PC-3 (cell line): ENCODE measurements around the gene TOMM22. TPM values are rescaled to one million over a fixed set of nuclear protein-coding genes. Genes with fewer than 3 reads are reported as not detected.

Source experiments
- ATAC-seq: fragments of 200-7000 bp; cut with Tn5 transposase; 2 replicates; pipeline ENCODE4 v1.9.1; 2020; ENCODE audit warnings: mild to moderate bottlenecking, moderate library complexity
- BruUV-seq: library from RNA; stranded (reverse); fragments of 400-500 nt; replicated peaks from 2 replicates; lab custom pipeline; 2021; lab: Mats Ljungman, UMichigan
- CTCF ChIA-PET: fragments of 300-600 bp; sonication (Branson Sonifier 250); formaldehyde crosslinking; loops from one replicate; lab custom pipeline; 2022; ENCODE audit warnings: antibody characterized with exemption; lab: Charles Lee
- POLR2A ChIA-PET: fragments of 300-600 bp; sonication (Branson Sonifier 250); formaldehyde crosslinking; loops from one replicate; lab custom pipeline; 2022; ENCODE audit warnings: antibody characterized with exemption; ENCODE audit not compliant: unreplicated experiment; lab: Charles Lee
- DNase-seq: peaks from one replicate; pipeline ENCODE4 v3.0.0-alpha.2; 2015
- H2AFZ ChIP-seq: fragments of 300-600 bp; sonication (generic); 2 replicates; pipeline ENCODE4 v1.6.0; 2016; ENCODE audit warnings: antibody characterized with exemption, low read length
- H3F3A ChIP-seq: fragments of 300-600 bp; sonication (generic); one replicate; pipeline ENCODE4 v1.6.0; 2017; ENCODE audit warnings: antibody characterized with exemption, low read length, control low read depth, mild to moderate bottlenecking; ENCODE audit not compliant: unreplicated experiment
- H3K27ac ChIP-seq: fragments of 300-600 bp; sonication (generic); 2 replicates; pipeline ENCODE4 v1.5.1; 2016; ENCODE audit warnings: mild to moderate bottlenecking, low read length
- H3K27me3 ChIP-seq: fragments of 300-600 bp; sonication (generic); 2 replicates; pipeline ENCODE4 v1.6.1; 2016; ENCODE audit warnings: low read length, mixed read lengths
- H3K36me3 ChIP-seq: fragments of 300-600 bp; sonication (generic); 2 replicates; pipeline ENCODE4 v1.6.1; 2016; ENCODE audit warnings: low read depth, mixed run types, low read length, mixed read lengths
- H3K4me1 ChIP-seq: fragments of 300-600 bp; sonication (generic); 2 replicates; pipeline ENCODE4 v1.5.1; 2016; ENCODE audit warnings: low read length; ENCODE audit not compliant: insufficient read depth
- H3K4me2 ChIP-seq: fragments of 300-600 bp; sonication (generic); 2 replicates; pipeline ENCODE4 v1.6.0; 2016; ENCODE audit warnings: low read length
- H3K4me3 ChIP-seq: fragments of 300-600 bp; sonication (generic); 2 replicates; pipeline ENCODE4 v1.5.1; 2016; ENCODE audit warnings: mild to moderate bottlenecking, low read length, mixed read lengths
- H3K79me2 ChIP-seq: fragments of 300-600 bp; sonication (generic); 2 replicates; pipeline ENCODE4 v1.6.1; 2017; ENCODE audit warnings: low read length, mixed read lengths
- H3K9ac ChIP-seq: fragments of 300-600 bp; sonication (generic); 2 replicates; pipeline ENCODE4 v1.6.0; 2016; ENCODE audit warnings: mild to moderate bottlenecking, low read length
- H3K9me2 ChIP-seq: fragments of 300-600 bp; sonication (generic); replicated peaks from 2 replicates; pipeline ENCODE4 v1.6.1; 2016; ENCODE audit warnings: mixed run types, low read length, mixed read lengths
- H3K9me3 ChIP-seq: fragments of 300-600 bp; sonication (generic); 2 replicates; pipeline ENCODE4 v1.6.1; 2016; ENCODE audit warnings: low read length, mixed read lengths
- H4K20me1 ChIP-seq: fragments of 300-600 bp; sonication (generic); 2 replicates; pipeline ENCODE4 v1.6.1; 2016; ENCODE audit warnings: low read length, mixed read lengths
- CTCF ChIP-seq: fragments of 300-600 bp; sonication (generic); conservative IDR thresholded peaks from 2 replicates; pipeline ENCODE4 v1.5.1; 2017; ENCODE audit warnings: antibody characterized with exemption, low read depth, mild to moderate bottlenecking, low read length
- EZH2 ChIP-seq: fragments of 300-600 bp; sonication (generic); IDR thresholded peaks from one replicate; pipeline ENCODE4 v1.6.1; 2017; ENCODE audit warnings: antibody characterized with exemption, mild to moderate bottlenecking, low read length; ENCODE audit not compliant: unreplicated experiment
- EZH2phosphoT487 ChIP-seq: fragments of 300-600 bp; sonication (generic); IDR thresholded peaks from 2 replicates; pipeline ENCODE4 v1.6.1; 2018; ENCODE audit warnings: mild to moderate bottlenecking, antibody characterized with exemption, low read length, borderline replicate concordance
- intact Hi-C: fragments of 100-400 bp; cut with micrococcal nuclease; formaldehyde crosslinking; loops from 2 replicates; pipeline ENCODE4 v1.9.0; 2023
- total RNA-seq: library from RNA; depleted of rRNA; stranded (reverse); fragments of >200 nt; gene quantifications from 2 replicates; pipeline ENCODE4 v1.2.3, GENCODE V29; 2014

Gene TOMM22
- total RNA-seq, 1 experiment from 2014 or later, result 82.3 TPM

- POLR2A ChIA-PET, result no interaction called here
- TF ChIP-seq EZH2phosphoT487, result no peak
- TF ChIP-seq EZH2, result no peak
- no peak for TF ChIP-seq CTCF
- intact Hi-C loops, result no loop called here
- Histone ChIP-seq H3K9me3 (no peaks in the 10 kb centered on the region), H3F3A (no peaks in the 10 kb centered on the region), H2AFZ (no peak overlapping the region), H3K27me3 (no peaks in the 10 kb centered on the region), H3K9ac (no peak overlapping the region), H3K79me2 (no peaks in the 10 kb centered on the region), H3K27ac (no peak overlapping the region), H3K4me1 (no peaks in the 10 kb centered on the region), H3K36me3 (peaks cover 18% of the 10 kb centered on the region), H3K4me2 (no peak overlapping the region), H3K9me2 (no peaks in the 10 kb centered on the region), H4K20me1 (no peaks in the 10 kb centered on the region), H3K4me3 (no peak overlapping the region)
- no TSS peak for BruUV-seq
- ATAC-seq, result peak; percentile 18; the same call in 1 of the 2 replicates
- CTCF ChIA-PET, result no interaction called here
- no peak for DNase-seq
Observed at GRCh38 chr22:38728871-38729796, 47.4 kb downstream of the TOMM22 start.

- no TSS peak for BruUV-seq
- CTCF ChIA-PET, result no interaction called here
- POLR2A ChIA-PET, result no interaction called here
Observed at GRCh38 chr22:38729946-38730345, 48.2 kb downstream of the TOMM22 start.

More at GRCh38 chr22:38729946-38730345, 48.2 kb downstream of the TOMM22 start:
- H3K36me3 ChIP-seq, result peaks cover 14% of the 10 kb centered on the region
- no peak for ATAC-seq
- intact Hi-C loops, result no loop called here
- H4K20me1 ChIP-seq, result no peaks in the 10 kb centered on the region
- H3K27ac ChIP-seq, result no peak overlapping the region
- no peak overlapping the region for H2AFZ ChIP-seq
- no peaks in the 10 kb centered on the region for H3K27me3 ChIP-seq
- no peak overlapping the region for H3K4me3 ChIP-seq
- H3K4me1 ChIP-seq, result no peaks in the 10 kb centered on the region
- no peak overlapping the region for H3K9ac ChIP-seq
- H3K79me2 ChIP-seq, result no peaks in the 10 kb centered on the region
- H3K9me2 ChIP-seq, result no peaks in the 10 kb centered on the region
- no peak overlapping the region for H3K4me2 ChIP-seq
- no peaks in the 10 kb centered on the region for H3F3A ChIP-seq
- no peaks in the 10 kb centered on the region for H3K9me3 ChIP-seq
- TF ChIP-seq EZH2phosphoT487, result no peak
- TF ChIP-seq CTCF, result no peak
- TF ChIP-seq EZH2, result no peak
- DNase-seq, result no peak
